Measurements from ENCODE around the gene GPAT2. TPM values are rescaled to one million over a fixed set of nuclear protein-coding genes. Genes with fewer than 3 reads are reported as not detected.
"Not testable (repeated sequence)": the region's sequence is repeated elsewhere in the genome, so short reads cannot be mapped to it uniquely, and the experiment has no call there.

The GPAT2 gene
- total and polyA plus RNA-seq, 3 experiments from 2014 or later = 8.9 to 36.2 (median 33.6) TPM

DNA sequence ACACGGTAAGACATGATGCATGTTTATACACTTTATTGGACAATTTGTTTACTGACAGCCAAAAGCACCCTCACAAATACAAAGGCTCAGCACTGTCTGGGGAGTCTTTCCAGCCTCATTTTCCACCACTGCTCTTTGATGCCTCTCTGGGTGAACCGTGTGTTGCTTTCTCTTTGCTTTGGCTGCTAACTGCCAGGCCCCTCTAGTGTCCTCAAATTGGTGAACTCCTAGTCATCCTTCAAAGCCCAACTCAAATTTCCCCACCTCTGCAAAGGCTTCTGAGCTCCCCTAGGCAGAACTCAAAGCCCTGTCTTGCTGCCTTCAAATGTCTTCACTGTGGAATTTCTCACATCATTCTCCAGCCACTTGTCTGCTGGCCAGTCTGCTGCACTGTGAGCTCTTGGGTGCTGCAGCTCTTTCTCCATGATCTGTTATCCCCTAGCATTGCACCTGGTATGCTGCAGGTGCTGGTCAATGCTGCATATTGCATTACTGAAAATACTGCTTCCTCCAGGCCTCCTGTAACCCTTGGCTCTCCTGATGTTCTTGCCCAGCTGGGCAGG lies 32.5 kb upstream of the GPAT2 start:
- POLR2A ChIA-PET; H3K36me3 ChIP-seq (ENCODE audit: insufficient read depth, low read length); DNase-seq; CTCF ChIA-PET; H3K4me3 Mint-ChIP-seq; H3K27ac ChIP-seq (ENCODE audit: low read depth, low read length); H3K4me1 ChIP-seq (ENCODE audit: insufficient read depth, low read length); H3K27ac Mint-ChIP-seq; H3K27me3 ChIP-seq (ENCODE audit: insufficient read depth, low read length, poor library complexity, severe bottlenecking); H3K9me3 ChIP-seq (ENCODE audit: low read length); H3K27me3 Mint-ChIP-seq; H3K4me1 Mint-ChIP-seq; H3K36me3 Mint-ChIP-seq; H3K9me3 Mint-ChIP-seq; H3K4me3 ChIP-seq (ENCODE audit: low read length): not testable (repeated sequence)

DNA sequence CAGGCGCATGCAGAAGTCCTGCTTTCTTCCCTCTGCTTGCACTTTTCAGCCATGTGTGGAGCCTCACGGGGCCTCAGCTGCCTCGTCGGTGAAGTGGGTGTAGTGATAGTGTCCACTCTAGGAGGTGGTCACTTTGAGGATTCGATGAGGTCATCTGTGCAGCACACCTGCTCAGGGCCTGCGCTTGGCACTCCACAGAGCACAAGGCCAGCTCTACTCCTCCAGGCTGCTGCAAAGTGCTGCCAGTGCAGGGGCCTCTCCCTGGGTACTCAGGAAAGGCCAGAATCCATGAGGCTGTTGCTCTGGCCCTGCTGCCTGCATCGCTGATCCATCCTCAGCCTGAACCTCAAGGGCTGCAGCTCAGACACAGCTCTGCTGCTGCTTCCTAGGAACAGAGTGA lies 31.8 kb upstream of the GPAT2 start:
- DNase-seq, H3K4me3 Mint-ChIP-seq: not testable (repeated sequence)

DNA sequence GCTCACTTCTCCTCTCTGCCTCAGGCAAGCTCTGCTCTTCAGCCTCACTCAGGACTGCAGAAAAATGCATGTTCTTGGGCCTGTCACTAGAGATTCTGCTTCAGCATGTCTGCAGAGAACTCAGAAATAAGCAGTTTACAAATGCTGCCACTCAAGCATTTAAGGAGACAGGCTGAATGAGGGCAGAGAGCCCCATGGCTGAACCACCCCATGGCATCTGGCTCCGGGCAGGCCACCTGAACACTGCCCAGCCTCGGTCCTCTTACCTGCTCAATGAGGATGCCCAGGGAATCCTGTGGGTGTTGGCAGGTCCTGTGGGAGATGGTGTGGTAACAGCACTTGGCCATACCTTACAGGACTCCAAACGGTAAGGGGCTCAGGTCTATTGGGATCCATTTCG lies 31.2 kb upstream of the GPAT2 start:
- H3K9me3 ChIP-seq (ENCODE audit: low read length); H3K9me3 Mint-ChIP-seq; H3K4me1 ChIP-seq (ENCODE audit: insufficient read depth, low read length); H3K27ac ChIP-seq (ENCODE audit: low read depth, low read length); H3K36me3 ChIP-seq (ENCODE audit: insufficient read depth, low read length); H3K4me1 Mint-ChIP-seq; H3K36me3 Mint-ChIP-seq; H3K27me3 ChIP-seq (ENCODE audit: insufficient read depth, low read length, poor library complexity, severe bottlenecking); DNase-seq; POLR2A ChIA-PET; H3K27ac Mint-ChIP-seq; H3K4me3 Mint-ChIP-seq; H3K4me3 ChIP-seq (ENCODE audit: low read length); CTCF ChIA-PET; H3K27me3 Mint-ChIP-seq: not testable (repeated sequence)

More for the DNA sequence above, 31.8 kb upstream of the GPAT2 start:
- H3K27ac ChIP-seq (ENCODE audit: low read depth, low read length); CTCF ChIA-PET; H3K27ac Mint-ChIP-seq; POLR2A ChIA-PET; H3K27me3 ChIP-seq (ENCODE audit: insufficient read depth, low read length, poor library complexity, severe bottlenecking); H3K4me1 ChIP-seq (ENCODE audit: insufficient read depth, low read length); H3K4me1 Mint-ChIP-seq; H3K9me3 Mint-ChIP-seq; H3K9me3 ChIP-seq (ENCODE audit: low read length); H3K4me3 ChIP-seq (ENCODE audit: low read length); H3K36me3 Mint-ChIP-seq; H3K27me3 Mint-ChIP-seq; H3K36me3 ChIP-seq (ENCODE audit: insufficient read depth, low read length): not testable (repeated sequence)

DNA sequence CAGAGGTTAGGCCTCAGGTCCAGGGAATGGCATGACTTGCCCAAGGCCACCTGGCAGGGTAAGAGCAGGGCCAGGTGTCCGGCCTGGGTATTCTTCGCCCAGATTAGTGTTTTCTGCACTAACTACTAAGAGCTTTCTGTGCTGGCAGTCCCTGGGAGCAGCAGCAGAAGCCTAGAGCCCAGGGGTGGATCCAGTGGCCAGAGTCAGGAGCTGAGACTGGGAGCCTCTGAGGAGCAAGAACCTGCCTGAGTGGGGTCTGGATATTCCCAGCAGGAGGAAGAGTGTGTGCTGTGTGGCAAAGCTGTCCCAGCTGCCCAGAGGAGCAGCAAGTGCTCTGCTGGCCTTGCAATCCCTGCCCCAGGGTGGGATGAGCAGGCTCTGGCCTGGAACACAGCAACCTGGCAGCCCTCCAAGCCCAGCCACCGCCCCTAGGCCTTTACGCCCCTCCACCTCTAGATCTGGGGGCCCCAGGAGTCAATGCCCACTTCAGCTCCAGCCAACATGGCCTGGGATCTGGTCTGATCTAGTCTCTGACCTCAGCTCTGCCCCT lies 30.7 kb upstream of the GPAT2 start:
- DNase-seq = no peak
- no peak overlapping the region for H3K4me3 ChIP-seq (ENCODE audit: low read length)
- no peak overlapping the region for H3K27ac Mint-ChIP-seq
- no peaks in the 10 kb centered on the region for H3K9me3 ChIP-seq (ENCODE audit: low read length)
- no peaks in the 10 kb centered on the region for H3K36me3 ChIP-seq (ENCODE audit: insufficient read depth, low read length)
- H3K27ac ChIP-seq (ENCODE audit: low read depth, low read length) = no peak overlapping the region
- H3K4me1 ChIP-seq (ENCODE audit: insufficient read depth, low read length) = no peaks in the 10 kb centered on the region
- H3K27me3 Mint-ChIP-seq = no peaks in the 10 kb centered on the region
- no peaks in the 10 kb centered on the region for H3K9me3 Mint-ChIP-seq
- no peak overlapping the region for H3K4me3 Mint-ChIP-seq
- ChIA-PET CTCF (no interaction called here), POLR2A (no interaction called here)
- H3K4me1 Mint-ChIP-seq = peaks cover 0 to 3% (median 0%) of the 10 kb centered on the region in 3 donors
- no peaks in the 10 kb centered on the region for H3K27me3 ChIP-seq (ENCODE audit: insufficient read depth, low read length, poor library complexity, severe bottlenecking)
- H3K36me3 Mint-ChIP-seq = no peaks in the 10 kb centered on the region

DNA sequence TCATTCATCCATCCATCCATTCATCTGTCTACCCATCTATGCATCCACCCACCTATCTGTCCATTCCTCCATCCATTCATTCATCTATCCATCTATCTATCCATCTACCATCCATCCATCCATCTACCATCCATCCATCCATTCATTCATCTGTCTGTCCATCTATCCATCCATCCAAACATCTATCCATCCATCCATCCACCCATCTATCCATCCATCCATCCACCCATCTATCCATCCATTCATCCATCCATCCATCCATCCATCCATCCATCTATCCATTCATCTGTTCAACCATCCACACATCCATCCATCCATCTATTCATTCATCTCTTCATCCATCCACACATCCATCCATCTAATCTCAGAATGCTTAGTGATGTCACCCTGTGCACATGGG lies 30.0 kb upstream of the GPAT2 start:
- H3K27me3 ChIP-seq (ENCODE audit: insufficient read depth, low read length, poor library complexity, severe bottlenecking); H3K4me1 Mint-ChIP-seq; POLR2A ChIA-PET; H3K27ac ChIP-seq (ENCODE audit: low read depth, low read length); H3K4me3 ChIP-seq (ENCODE audit: low read length); CTCF ChIA-PET; DNase-seq; H3K9me3 Mint-ChIP-seq; H3K27ac Mint-ChIP-seq; H3K4me3 Mint-ChIP-seq; H3K36me3 Mint-ChIP-seq; H3K9me3 ChIP-seq (ENCODE audit: low read length); H3K36me3 ChIP-seq (ENCODE audit: insufficient read depth, low read length); H3K4me1 ChIP-seq (ENCODE audit: insufficient read depth, low read length); H3K27me3 Mint-ChIP-seq: not testable (repeated sequence)

DNA sequence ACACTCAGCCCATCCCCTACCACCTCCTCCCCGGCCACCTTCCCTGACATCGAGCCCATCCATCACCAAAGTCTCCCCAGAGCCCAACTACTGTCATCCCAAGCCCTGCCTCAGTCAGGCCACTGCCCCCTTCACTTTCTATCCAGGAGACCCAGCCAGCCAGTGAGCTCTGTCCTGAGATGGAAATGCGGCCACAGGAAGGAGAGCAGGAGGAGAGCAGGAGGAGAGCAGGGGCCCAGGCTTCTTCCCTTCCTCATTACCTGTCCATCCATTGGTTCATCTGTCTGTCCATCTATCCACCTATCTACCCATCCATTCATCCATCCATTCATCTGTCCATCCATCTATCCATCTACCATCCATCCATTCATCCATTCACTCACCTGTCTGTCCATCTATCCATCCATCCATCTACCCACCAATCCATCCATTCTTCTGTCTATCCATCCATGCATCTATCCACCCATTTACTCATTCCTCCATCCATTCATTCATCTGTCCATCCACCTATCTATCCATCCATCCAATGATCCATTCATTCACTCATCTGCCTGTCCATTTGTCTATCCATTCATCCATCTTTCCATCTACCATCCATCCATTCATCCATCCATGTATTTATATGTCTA lies 29.4 kb upstream of the GPAT2 start:
- H3K27me3 ChIP-seq (ENCODE audit: insufficient read depth, low read length, poor library complexity, severe bottlenecking); H3K9me3 ChIP-seq (ENCODE audit: low read length); H3K9me3 Mint-ChIP-seq; H3K4me3 Mint-ChIP-seq; H3K27ac Mint-ChIP-seq; DNase-seq; H3K36me3 Mint-ChIP-seq; POLR2A ChIA-PET; H3K36me3 ChIP-seq (ENCODE audit: insufficient read depth, low read length); H3K4me1 Mint-ChIP-seq; H3K27me3 Mint-ChIP-seq; H3K27ac ChIP-seq (ENCODE audit: low read depth, low read length); H3K4me3 ChIP-seq (ENCODE audit: low read length); H3K4me1 ChIP-seq (ENCODE audit: insufficient read depth, low read length): not testable (repeated sequence)
- CTCF ChIA-PET = interaction anchor here (1.2 kb wide), 1 partner anchor 1635 kb away, joined by 3 read pairs; no protein-coding TSS in a partner anchor

DNA sequence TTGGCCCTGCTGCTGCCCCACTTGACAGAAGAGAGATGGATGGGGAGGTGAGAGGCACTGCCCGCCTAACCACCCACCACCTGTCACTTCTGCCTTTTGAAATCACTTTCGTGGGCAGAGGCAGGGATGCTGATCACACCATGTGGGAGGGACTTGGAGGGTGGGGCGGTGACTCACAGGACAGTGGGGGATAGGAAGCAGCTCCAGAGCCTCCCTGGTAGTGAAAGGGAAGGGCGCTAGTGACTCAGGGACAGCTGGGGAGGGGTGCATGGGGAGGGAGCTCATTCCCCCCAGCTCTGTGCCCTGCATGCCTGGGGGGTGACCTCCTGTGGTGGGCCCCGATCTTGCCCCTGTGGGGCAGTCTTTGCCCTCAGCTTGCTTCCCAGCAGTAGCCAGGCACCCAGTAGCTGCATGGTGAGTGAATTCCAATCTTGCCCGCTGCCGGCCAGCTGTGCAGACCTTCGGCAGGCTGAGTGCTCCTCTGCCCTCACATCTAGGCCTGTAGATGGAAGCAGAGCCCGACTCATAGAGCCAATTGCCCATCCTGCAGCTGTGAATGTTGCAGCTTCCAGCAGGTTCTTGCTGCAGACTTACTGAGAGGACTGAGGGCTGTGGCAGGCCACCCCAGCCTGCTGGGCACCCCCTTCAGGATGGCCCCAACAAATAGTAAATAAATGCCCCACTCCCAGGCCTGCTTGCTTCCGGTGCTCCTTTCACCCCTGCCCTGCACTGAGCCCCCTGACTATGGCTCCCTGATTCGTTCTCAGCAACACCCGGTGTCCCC lies 28.6 kb upstream of the GPAT2 start:
- H3K9me3 ChIP-seq (ENCODE audit: low read length); H3K9me3 Mint-ChIP-seq; H3K4me3 Mint-ChIP-seq; H3K4me1 Mint-ChIP-seq; H3K27me3 Mint-ChIP-seq; POLR2A ChIA-PET; H3K27ac ChIP-seq (ENCODE audit: low read depth, low read length); H3K27me3 ChIP-seq (ENCODE audit: insufficient read depth, low read length, poor library complexity, severe bottlenecking); H3K4me1 ChIP-seq (ENCODE audit: insufficient read depth, low read length); H3K36me3 ChIP-seq (ENCODE audit: insufficient read depth, low read length); H3K36me3 Mint-ChIP-seq; H3K4me3 ChIP-seq (ENCODE audit: low read length): not testable (repeated sequence)
- CTCF ChIA-PET = interaction anchor here (1.2 kb wide), 1 partner anchor 1635 kb away, joined by 3 read pairs; no protein-coding TSS in a partner anchor
- H3K27ac Mint-ChIP-seq = peak overlapping the region in 4 of 8 donors; percentile 16 to 74 (median 33)
- peak in 1 of 5 donors; percentile 55 for DNase-seq

DNA sequence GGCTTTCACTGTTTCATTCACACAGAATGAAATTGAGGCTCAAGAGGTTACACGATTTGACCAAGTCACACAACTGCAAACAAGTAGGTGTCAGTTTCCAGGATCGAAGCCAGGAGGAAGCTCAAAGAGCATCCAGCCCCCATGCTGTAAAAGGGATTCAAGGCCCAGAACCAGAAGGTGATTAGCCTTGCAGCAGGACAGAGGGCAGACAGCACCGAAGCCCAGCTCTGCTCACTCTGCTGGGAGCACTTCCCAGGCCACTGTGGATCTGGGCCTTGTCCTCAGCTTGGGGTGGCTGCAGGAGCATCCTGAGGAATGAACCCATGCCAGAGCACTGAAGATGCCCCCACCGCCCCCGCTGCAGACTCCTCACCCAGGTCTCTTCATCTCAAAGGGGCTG lies 27.8 kb upstream of the GPAT2 start:
- H3K27me3 ChIP-seq (ENCODE audit: insufficient read depth, low read length, poor library complexity, severe bottlenecking); H3K4me1 ChIP-seq (ENCODE audit: insufficient read depth, low read length); CTCF ChIA-PET; H3K27ac Mint-ChIP-seq; POLR2A ChIA-PET; H3K27ac ChIP-seq (ENCODE audit: low read depth, low read length); H3K27me3 Mint-ChIP-seq; H3K9me3 Mint-ChIP-seq; DNase-seq; H3K4me3 Mint-ChIP-seq; H3K36me3 ChIP-seq (ENCODE audit: insufficient read depth, low read length); H3K9me3 ChIP-seq (ENCODE audit: low read length); H3K4me3 ChIP-seq (ENCODE audit: low read length); H3K4me1 Mint-ChIP-seq; H3K36me3 Mint-ChIP-seq: not testable (repeated sequence)

All from CD8-positive, alpha-beta memory T cell (primary cell).